Hematopoietic multipotent progenitor cell (in vitro differentiated cells): ENCODE measurements around the gene NR1H3. TPM values are rescaled to one million over a fixed set of nuclear protein-coding genes. Genes with fewer than 3 reads are reported as not detected.

Experiments used
- DNase-seq, 3 donors: peaks; one replicate each; pipeline ENCODE4 v3.0.0-alpha.2; 2011 to 2015; ENCODE audit warnings: low read depth in 2 of 3, low spot score in 2 of 3
- total RNA-seq: library from RNA; depleted of rRNA; stranded (reverse); fragments of >200 nt; gene quantifications from one replicate; pipeline ENCODE4 v1.2.3, GENCODE V29; 2012

Gene NR1H3
- total RNA-seq, 1 donor, result 69.5 TPM

DNA sequence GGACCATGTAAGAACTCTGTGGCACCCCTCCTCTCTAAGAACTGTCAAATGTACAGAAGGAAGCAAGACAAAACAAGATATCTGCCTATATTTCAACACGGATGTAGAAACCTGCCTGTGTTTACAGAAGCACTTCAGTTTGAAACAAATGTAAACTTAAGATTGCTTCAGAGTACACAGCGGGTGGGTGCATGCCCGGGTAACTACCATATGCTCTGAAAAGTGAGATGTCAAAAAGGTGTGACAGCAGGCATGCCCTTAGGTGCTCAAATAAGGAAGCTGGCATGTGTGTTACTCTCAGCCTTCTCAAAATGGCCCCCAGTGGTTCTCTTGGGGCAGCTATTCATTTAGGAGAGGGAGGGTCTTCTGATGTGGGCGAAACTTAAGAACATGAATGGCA is 14.3 kb upstream of the NR1H3 start:
- DNase-seq, result no peak

GRCh38 chr11:47244448-47245350 is 13.1 kb upstream of the NR1H3 start:
- no peak for DNase-seq

- DNase-seq, result no peak
These were observed 12.0 kb upstream of the NR1H3 start for GRCh38 chr11:47245611-47246357.

DNA sequence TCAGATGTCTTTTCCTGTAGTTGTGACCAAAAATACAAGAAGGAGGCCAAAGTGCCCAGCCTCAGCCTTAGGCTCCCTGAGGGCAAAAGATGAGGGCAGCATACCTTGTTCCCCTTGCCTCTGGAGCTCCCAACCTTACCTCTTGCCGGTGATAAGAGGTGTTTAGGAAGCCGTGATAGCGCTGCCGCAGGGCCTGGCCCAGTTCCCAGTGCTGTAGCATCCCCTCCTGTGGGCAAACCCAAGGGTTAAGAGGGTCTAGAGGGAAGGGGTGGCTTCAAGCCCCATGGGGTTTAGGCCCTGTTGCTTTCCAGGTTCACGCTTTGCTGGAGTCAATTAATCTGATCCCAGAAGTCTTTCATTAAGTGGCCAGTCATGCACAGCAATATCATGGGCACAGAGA is 10.3 kb upstream of the NR1H3 start:
- DNase-seq, result no peak

- DNase-seq, result no peak
These were observed 9.5 kb upstream of the NR1H3 start for GRCh38 chr11:47248304-47248663.

GRCh38 chr11:47248664-47249377 is 9.0 kb upstream of the NR1H3 start, which contains the start of gene ACP2:
TSS of gene ACP2 (minus strand) at chr11:47248814. CDS start at chr11:47248789, 25 bp downstream.
- DNase-seq, result peak; percentile 83 to 90 (median 89)

DNA sequence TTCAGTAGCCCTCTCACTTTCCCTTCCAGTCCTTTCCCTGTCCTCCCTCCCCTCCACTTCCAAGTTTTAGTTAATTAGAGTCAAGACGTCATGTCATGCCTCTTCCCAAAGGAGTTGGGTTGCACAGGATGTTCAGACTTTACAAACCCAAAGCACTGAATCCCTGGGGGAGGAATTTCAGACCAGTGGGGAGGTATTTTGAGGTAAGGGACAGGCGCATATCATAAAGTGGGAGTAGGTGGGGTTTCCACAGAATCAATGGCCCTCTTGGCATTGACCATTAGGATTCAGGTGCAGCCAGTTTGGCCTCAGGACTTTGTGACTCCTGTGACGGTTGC is 8.4 kb upstream of the NR1H3 start:
- no peak for DNase-seq

DNA sequence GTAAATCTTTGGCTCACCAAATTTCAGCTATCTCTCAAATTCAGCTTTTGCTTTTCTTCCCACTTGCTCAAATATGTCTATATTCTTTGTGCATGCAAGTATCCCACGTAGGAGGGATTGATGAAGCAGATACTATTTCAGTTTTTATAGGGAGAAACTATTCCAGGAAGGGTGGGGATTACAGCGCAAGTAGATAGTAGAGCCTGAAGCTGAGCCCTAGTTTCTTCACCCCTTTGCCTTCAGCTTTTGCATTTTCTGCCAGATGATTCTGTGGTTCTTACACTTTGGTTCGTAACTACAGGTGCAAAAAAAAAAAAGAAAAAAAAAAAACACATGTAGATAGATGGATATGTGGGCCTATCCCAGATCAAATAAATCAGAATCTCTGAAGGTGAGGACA is 6.0 kb upstream of the NR1H3 start:
- DNase-seq, result no peak

GRCh38 chr11:47253660-47254059 is 4.1 kb upstream of the NR1H3 start:
- DNase-seq, result no peak

DNA sequence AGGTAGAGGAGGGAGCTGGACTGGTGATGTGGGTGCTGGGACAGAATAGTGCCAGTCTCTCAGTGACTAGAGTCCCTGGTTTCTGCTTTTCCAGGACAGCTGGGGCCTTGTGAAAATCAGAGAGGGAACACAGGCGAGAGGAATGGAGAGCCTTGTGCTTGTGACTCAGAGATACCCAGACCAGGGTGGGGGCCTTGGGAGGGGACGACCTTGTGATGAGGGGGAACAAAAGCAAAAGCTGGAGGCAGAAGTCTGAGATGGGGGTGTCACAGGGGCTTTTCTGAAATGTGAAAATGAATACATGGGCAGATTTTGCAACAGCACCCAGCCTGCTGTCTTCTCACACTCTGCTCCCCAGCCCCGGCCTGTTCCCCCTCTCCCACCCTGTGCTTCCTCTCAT is 3.4 kb upstream of the NR1H3 start:
- peak in 1 of 3 donors; percentile 55 for DNase-seq

GRCh38 chr11:47256374-47256773 is 1.4 kb upstream of the NR1H3 start:
- DNase-seq, result no peak

GRCh38 chr11:47257177-47257516 is 649 bp upstream of the NR1H3 start:
- no peak for DNase-seq

GRCh38 chr11:47258317-47258902 is 614 bp downstream of the NR1H3 start:
- DNase-seq, result no peak

DNA sequence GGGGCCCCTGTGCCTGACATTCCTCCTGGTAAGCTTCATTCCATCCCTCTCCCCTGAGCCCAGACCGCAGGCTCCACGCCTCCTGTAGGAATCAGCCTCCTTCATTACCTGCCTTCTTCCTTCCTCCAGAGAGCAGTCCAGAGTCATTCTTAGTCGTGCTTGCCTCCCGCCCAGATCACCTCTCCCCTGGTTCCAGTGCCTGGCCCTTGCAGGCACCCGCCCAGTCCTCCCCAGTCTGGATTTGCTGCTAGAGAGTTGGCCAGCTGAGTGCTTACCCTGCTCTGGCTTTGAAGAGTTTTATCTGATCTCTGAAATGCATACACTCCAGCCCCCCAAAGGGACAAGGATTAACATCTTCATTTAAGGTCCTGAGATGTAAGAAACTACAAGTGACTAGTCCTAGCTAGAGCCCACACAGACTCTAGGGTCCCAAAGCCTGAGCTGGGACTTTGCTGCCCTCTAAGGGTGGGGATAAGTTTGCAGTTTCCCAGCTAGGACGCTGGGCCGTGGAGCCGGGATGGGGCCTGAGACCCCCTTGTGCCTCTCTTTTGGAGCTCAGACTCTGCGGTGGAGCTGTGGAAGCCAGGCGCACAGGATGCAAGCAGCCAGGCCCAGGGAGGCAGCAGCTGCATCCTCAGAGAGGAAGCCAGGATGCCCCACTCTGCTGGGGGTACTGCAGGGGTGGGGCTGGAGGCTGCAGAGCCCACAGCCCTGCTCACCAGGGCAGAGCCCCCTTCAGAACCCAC is 1.6 kb downstream of the NR1H3 start:
- DNase-seq, result peak in 2 of 3 donors; percentile 64 to 87

GRCh38 chr11:47260366-47260765 is 2.6 kb downstream of the NR1H3 start:
- no peak for DNase-seq

GRCh38 chr11:47261291-47261800 is 3.5 kb downstream of the NR1H3 start:
- no peak for DNase-seq

- DNase-seq, result no peak
These were observed 6.3 kb downstream of the NR1H3 start for GRCh38 chr11:47264119-47264518.

- DNase-seq, result no peak
These were observed 6.7 kb downstream of the NR1H3 start for GRCh38 chr11:47264521-47264920.

GRCh38 chr11:47267876-47268275 is 10.1 kb downstream of the NR1H3 start:
- no peak for DNase-seq

DNA sequence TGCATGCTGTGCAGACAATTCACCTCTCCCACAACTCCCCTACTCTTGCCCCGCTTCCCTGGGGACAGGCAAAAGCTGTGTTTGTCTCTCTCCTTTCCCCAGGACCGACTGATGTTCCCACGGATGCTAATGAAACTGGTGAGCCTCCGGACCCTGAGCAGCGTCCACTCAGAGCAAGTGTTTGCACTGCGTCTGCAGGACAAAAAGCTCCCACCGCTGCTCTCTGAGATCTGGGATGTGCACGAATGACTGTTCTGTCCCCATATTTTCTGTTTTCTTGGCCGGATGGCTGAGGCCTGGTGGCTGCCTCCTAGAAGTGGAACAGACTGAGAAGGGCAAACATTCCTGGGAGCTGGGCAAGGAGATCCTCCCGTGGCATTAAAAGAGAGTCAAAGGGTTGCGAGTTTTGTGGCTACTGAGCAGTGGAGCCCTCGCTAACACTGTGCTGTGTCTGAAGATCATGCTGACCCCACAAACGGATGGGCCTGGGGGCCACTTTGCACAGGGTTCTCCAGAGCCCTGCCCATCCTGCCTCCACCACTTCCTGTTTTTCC is 10.7 kb downstream of the NR1H3 start:
- DNase-seq, result no peak
